Gastrocnemius medialis (tissue), 4 donors: Measurements from ENCODE around the gene CAPSL. TPM values are rescaled to one million over a fixed set of nuclear protein-coding genes. Genes with fewer than 3 reads are reported as not detected.

ENCODE experiments used
- ATAC-seq, 2 donors: fragments of 150-250 bp; one replicate each; pipeline ENCODE4 v1.9.1; 2016
- DNase-seq, 2 donors: peaks; one replicate each; pipeline ENCODE4 v3.0.0-alpha.2; 2019
- H3K27ac ChIP-seq, 4 donors: fragments of 200-600 bp; sonication (generic); 1 replicate in 1 of 4; 2 replicates in 3 of 4; pipeline ENCODE4 v1.5.1; 2016 to 2018; ENCODE audit warnings: mild to moderate bottlenecking in 2 of 4, moderate library complexity in 1 of 4
- H3K27me3 ChIP-seq, 3 donors: fragments of 200-600 bp; sonication (generic) in 2 of 3; 1 replicate in 1 of 3; 2 replicates in 2 of 3; pipeline versions ENCODE4 v1.5.1 to v1.6.0; 2016 to 2019; ENCODE audit warnings: mild to moderate bottlenecking in 1 of 3, moderate library complexity in 1 of 3
- H3K36me3 ChIP-seq, 2 donors: fragments of 200-600 bp; sonication (generic) in 1 of 2; one replicate each; pipeline ENCODE4 v1.5.1; 2017 to 2018
- H3K4me1 ChIP-seq, 2 donors: fragments of 200-600 bp; sonication (generic) in 1 of 2; one replicate each; pipeline ENCODE4 v1.5.1; 2016 to 2017; ENCODE audit warnings: mild to moderate bottlenecking in 2 of 2
- H3K4me3 ChIP-seq, 4 donors: fragments of 200-600 bp; sonication (generic) in 3 of 4; 1 replicate in 1 of 4; 2 replicates in 3 of 4; pipeline ENCODE4 v1.5.1; 2016 to 2019; ENCODE audit warnings: mild to moderate bottlenecking in 2 of 4
- H3K9me3 ChIP-seq, 3 donors: fragments of 200-600 bp; sonication (generic) in 2 of 3; 1 replicate in 1 of 3; 2 replicates in 2 of 3; pipeline ENCODE4 v1.5.1; 2016 to 2019
- CTCF ChIP-seq, 5 experiments: fragments of 450-650 bp in 3 of 5; fragments of 200-600 bp in 2 of 5; sonication (generic) in 2 of 5; IDR thresholded peaks in 4 of 5; conservative IDR thresholded peaks in 1 of 5; 1 replicate in 4 of 5; 2 replicates in 1 of 5; pipeline ENCODE4 v1.5.1; 2016 to 2019; ENCODE audit warnings: antibody characterized with exemption in 5 of 5, mild to moderate bottlenecking in 3 of 5, moderate library complexity in 3 of 5
- POLR2A ChIP-seq, 2 donors: fragments of 450-650 bp; IDR thresholded peaks; one replicate each; pipeline ENCODE4 v1.6.1; 2017; ENCODE audit warnings: antibody characterized with exemption in 2 of 2, mild to moderate bottlenecking in 2 of 2, moderate library complexity in 2 of 2
- in situ Hi-C, 4 donors: fragments of 200-750 bp; cut with MboI; loops; one replicate each; pipeline versions ENCODE4 v1.15.0 to v1.8.0; 2017; ENCODE audit warnings: low sequenced_read_pairs in 4 of 4
- intact Hi-C: fragments of 100-400 bp; cut with DNase I; formaldehyde crosslinking; loops from one replicate; pipeline ENCODE4 v1.15.1; 2023; ENCODE audit warnings: low total_unique reads
- total RNA-seq, 4 donors: library from RNA; depleted of rRNA; stranded (reverse); fragments of >200 nt; gene quantifications; one replicate each; pipeline versions ENCODE4 v1.1.0 to v1.2.3, GENCODE V29; 2016

The CAPSL gene
- total RNA-seq, 4 donors from 2014 or later = not detected

- TF ChIP-seq POLR2A (IDR thresholded peaks at IDR 0.05) (no peak), CTCF (IDR thresholded peaks at IDR 0.05 in 4 of 5, conservative IDR thresholded peaks at IDR 0.05 in 1 of 5) (no peak)
- intact Hi-C loops = no loop called here
- Histone ChIP-seq H3K27ac (no peak overlapping the region), H3K36me3 (no peaks in the 10 kb centered on the region), H3K4me1 (no peaks in the 10 kb centered on the region), H3K9me3 (no peaks in the 10 kb centered on the region), H3K27me3 (no peaks in the 10 kb centered on the region), H3K4me3 (no peak overlapping the region)
- DNase-seq (no peak), ATAC-seq (no peak)
- in situ Hi-C loops = no loop called here
Measured at GRCh38 chr5:35861718-35862117, 76.7 kb downstream of the CAPSL start.

GRCh38 chr5:35860686-35861085, 77.7 kb downstream of the CAPSL start:
- H3K27me3 ChIP-seq = no peaks in the 10 kb centered on the region
- TF ChIP-seq POLR2A (IDR thresholded peaks at IDR 0.05) (no peak), CTCF (IDR thresholded peaks at IDR 0.05 in 4 of 5, conservative IDR thresholded peaks at IDR 0.05 in 1 of 5) (no peak)
- H3K4me1 ChIP-seq = no peaks in the 10 kb centered on the region
- no peak overlapping the region for H3K27ac ChIP-seq
- no peak for DNase-seq
- intact Hi-C loops (no loop called here), in situ Hi-C loops (no loop called here)
- H3K36me3 ChIP-seq = no peaks in the 10 kb centered on the region
- no peak for ATAC-seq
- no peaks in the 10 kb centered on the region for H3K9me3 ChIP-seq
- H3K4me3 ChIP-seq = no peak overlapping the region

GRCh38 chr5:35859101-35859661, 79.2 kb downstream of the CAPSL start:
- intact Hi-C loops (no loop called here), in situ Hi-C loops (no loop called here)
- TF ChIP-seq POLR2A (IDR thresholded peaks at IDR 0.05) (no peak), CTCF (IDR thresholded peaks at IDR 0.05 in 4 of 5, conservative IDR thresholded peaks at IDR 0.05 in 1 of 5) (no peak)
- Histone ChIP-seq H3K4me1 (no peaks in the 10 kb centered on the region), H3K9me3 (no peaks in the 10 kb centered on the region), H3K27me3 (no peaks in the 10 kb centered on the region), H3K4me3 (no peak overlapping the region), H3K36me3 (no peaks in the 10 kb centered on the region), H3K27ac (no peak overlapping the region)
- no peak for DNase-seq
- ATAC-seq = no peak

GRCh38 chr5:35857606-35858205, 80.7 kb downstream of the CAPSL start:
- ATAC-seq = no peak
- Histone ChIP-seq H3K36me3 (no peaks in the 10 kb centered on the region), H3K27ac (no peak overlapping the region), H3K4me1 (no peaks in the 10 kb centered on the region), H3K27me3 (no peaks in the 10 kb centered on the region), H3K4me3 (no peak overlapping the region), H3K9me3 (no peaks in the 10 kb centered on the region)
- TF ChIP-seq CTCF (IDR thresholded peaks at IDR 0.05 in 4 of 5, conservative IDR thresholded peaks at IDR 0.05 in 1 of 5) = no peak
- no peak for TF ChIP-seq POLR2A (IDR thresholded peaks at IDR 0.05)
- in situ Hi-C loops (no loop called here), intact Hi-C loops (no loop called here)
- no peak for DNase-seq
